HUES6 (cell line): ENCODE data around the gene MLXIP.
A peak's percentile ranks its signal among the peaks of the same experiment; 100 is the strongest.
"Not testable (repeated sequence)": the region's sequence is repeated elsewhere in the genome, so short reads cannot be mapped to it uniquely, and the experiment has no call there.

Experiments used
- H3K27ac ChIP-seq: 2 replicates; pipeline ENCODE4 v1.7.0; 2013; ENCODE audit warnings: low read depth, mild to moderate bottlenecking, low read length, inconsistent platforms
- H3K27me3 ChIP-seq: 2 replicates; pipeline ENCODE4 v1.6.1; 2013; ENCODE audit warnings: low read length; ENCODE audit not compliant: control insufficient read depth, insufficient read depth
- H3K36me3 ChIP-seq: 2 replicates; pipeline ENCODE4 v1.6.1; 2013; ENCODE audit warnings: low read length; ENCODE audit not compliant: control insufficient read depth, insufficient read depth
- H3K4me1 ChIP-seq: 2 replicates; pipeline ENCODE4 v1.6.1; 2013; ENCODE audit warnings: low read length; ENCODE audit not compliant: control insufficient read depth, insufficient read depth
- H3K4me3 ChIP-seq: 2 replicates; pipeline ENCODE4 v1.5.1; 2013; ENCODE audit warnings: low read depth, low read length
- H3K9ac ChIP-seq: one replicate; pipeline ENCODE4 v1.6.1; 2013; ENCODE audit warnings: mild to moderate bottlenecking, low read length
- H3K9me3 ChIP-seq: 2 replicates; pipeline ENCODE4 v1.6.1; 2013; ENCODE audit warnings: low read depth, low read length; ENCODE audit not compliant: control insufficient read depth, insufficient read depth

The MLXIP gene

DNA sequence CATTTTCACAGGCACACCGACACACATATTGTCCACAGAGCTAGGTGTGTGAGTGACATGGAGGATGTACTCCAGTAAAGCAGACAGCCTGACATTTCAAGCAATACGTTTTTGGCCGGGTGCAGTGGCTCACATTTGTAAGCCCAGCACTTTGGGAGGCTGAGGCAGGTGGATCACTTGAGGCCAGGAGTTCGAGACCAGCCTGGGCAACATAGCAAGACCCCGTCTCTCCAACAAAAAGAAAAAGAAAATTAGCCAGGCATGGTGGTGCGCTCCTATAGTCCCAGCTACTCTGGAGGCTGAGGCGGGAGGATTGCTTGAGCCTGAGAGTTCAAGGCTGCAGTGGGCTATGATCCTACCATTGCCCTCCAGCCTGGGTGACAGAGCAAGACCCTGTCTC, 22.1 kb upstream of the MLXIP start:
- H3K36me3 ChIP-seq = peaks cover 49% of the 10 kb centered on the region
- not testable (repeated sequence) for H3K4me3 ChIP-seq, H3K9me3 ChIP-seq, H3K4me1 ChIP-seq, H3K27ac ChIP-seq, H3K27me3 ChIP-seq, H3K9ac ChIP-seq

- peaks cover 49% of the 10 kb centered on the region for H3K36me3 ChIP-seq
- no peaks in the 10 kb centered on the region for H3K4me1 ChIP-seq
- H3K27me3 ChIP-seq = no peaks in the 10 kb centered on the region
- no peaks in the 10 kb centered on the region for H3K9me3 ChIP-seq
- no peak overlapping the region for H3K9ac ChIP-seq
- H3K27ac ChIP-seq = no peak overlapping the region
- H3K4me3 ChIP-seq = no peak overlapping the region
These were observed 21.4 kb upstream of the MLXIP start for GRCh38 chr12:122057007-122057735.

DNA sequence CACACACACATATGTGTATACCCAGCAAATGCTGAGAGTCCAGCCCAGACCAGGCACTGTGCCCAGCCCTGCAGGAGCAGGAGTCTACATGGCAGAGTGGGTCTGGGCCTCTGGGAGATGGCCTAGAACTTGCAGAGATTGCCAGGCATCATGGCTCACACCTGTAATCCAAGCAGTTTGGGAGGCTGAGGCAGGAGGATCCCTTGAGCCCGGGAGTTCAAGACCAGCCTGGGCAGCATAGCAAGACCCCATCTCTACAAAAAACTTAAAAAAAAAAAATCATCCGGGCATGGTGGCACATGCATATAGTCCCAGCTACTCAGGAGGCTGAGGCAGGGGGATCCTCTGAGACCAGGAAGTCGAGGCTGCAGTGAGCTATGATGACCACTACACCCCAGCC, 20.8 kb upstream of the MLXIP start:
- Histone ChIP-seq H3K27ac (no peak overlapping the region), H3K27me3 (no peaks in the 10 kb centered on the region), H3K9ac (no peak overlapping the region), H3K4me3 (no peak overlapping the region), H3K4me1 (peaks cover 4% of the 10 kb centered on the region), H3K36me3 (peaks cover 49% of the 10 kb centered on the region), H3K9me3 (no peaks in the 10 kb centered on the region)

- H3K27me3 ChIP-seq = no peaks in the 10 kb centered on the region
- no peak overlapping the region for H3K27ac ChIP-seq
- H3K4me1 ChIP-seq = peaks cover 13% of the 10 kb centered on the region
- H3K4me3 ChIP-seq = no peak overlapping the region
- no peaks in the 10 kb centered on the region for H3K9me3 ChIP-seq
- H3K36me3 ChIP-seq = peaks cover 49% of the 10 kb centered on the region
- H3K9ac ChIP-seq = no peak overlapping the region
These were observed 19.9 kb upstream of the MLXIP start for GRCh38 chr12:122058549-122059149.

DNA sequence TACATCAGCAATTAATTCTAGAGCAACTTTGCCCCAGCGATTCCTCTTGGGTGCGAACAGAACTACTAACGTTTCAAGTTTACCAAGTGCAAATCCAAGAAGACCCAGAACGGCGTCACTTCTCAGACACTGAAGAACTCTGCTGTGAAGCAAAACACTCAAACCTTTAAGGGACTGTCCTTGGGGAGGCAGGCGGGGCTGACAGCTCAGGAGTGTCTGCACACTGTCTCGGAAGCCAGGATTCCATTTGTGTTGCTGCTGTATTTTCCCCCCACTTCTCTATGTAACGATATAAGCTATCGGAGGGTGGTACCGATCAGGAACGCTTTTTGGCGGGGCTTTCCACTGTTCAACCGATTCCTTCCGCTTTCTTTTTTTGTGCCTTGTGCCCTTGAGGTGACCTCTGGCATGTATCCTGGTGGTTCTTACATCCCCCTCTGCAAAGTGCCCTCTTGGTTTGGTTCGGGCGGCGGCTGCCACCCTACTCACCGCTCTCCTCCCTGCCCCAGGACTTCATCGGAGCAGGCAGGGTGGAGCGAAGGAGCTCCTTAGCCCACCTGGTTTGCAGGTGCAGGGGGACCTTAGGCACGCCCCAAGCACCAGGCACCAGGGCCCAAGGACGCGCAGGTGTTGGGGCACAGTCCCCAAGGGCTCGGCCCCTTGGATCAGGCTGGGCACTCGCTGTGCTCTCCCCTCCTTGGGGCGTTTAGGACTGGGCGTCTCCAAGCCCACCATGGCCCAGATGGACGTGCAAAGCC, 19.2 kb upstream of the MLXIP start:
- Histone ChIP-seq H3K9ac (no peak overlapping the region), H3K36me3 (peaks cover 49% of the 10 kb centered on the region), H3K9me3 (no peaks in the 10 kb centered on the region), H3K27ac (no peak overlapping the region), H3K27me3 (no peaks in the 10 kb centered on the region), H3K4me3 (no peak overlapping the region), H3K4me1 (peaks cover 17% of the 10 kb centered on the region)

DNA sequence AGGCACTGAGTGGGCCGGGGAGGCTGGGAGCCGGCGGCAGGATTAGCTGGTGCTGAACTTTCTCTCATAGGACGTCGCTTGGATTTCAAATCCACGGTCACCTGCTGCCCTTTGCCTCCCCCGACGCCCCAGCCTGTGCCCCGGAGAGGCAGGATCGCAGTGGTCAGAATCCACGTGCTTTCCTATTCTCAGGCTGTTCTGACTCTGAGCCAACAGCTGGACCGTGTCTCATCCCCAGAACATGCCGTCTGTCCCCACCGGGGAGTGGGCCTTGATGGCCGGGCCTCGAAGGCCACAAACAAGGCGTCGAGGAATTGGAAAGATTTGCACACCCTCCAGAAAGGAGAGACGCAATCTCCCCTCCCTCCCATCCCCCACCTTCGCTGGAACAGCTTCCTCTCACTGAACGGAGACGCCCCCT, 18.5 kb upstream of the MLXIP start:
- Histone ChIP-seq H3K27me3 (no peaks in the 10 kb centered on the region), H3K9me3 (no peaks in the 10 kb centered on the region), H3K4me3 (no peak overlapping the region), H3K4me1 (peaks cover 24% of the 10 kb centered on the region), H3K27ac (no peak overlapping the region), H3K9ac (no peak overlapping the region), H3K36me3 (peaks cover 45% of the 10 kb centered on the region)

DNA sequence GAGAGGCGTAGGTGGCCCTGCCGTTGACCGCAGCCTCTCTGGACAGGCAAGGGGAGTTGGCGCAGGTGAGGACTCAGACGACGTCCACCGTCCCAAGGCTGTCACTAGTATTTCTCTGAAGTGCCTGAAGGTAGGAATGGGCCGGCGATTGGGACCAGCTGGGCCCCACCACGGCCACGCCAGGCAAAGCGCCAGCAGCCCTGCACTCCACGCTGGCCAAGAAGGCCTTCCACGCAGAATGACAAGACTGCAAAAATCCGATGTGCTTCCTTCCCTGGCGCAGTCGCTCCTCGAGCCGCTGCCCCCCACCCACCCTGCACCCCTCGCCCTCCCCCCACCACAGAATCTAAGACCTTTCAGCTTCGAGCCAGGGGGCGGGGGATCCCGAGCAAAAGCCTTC, 17.3 kb upstream of the MLXIP start:
- no peaks in the 10 kb centered on the region for H3K27me3 ChIP-seq
- H3K27ac ChIP-seq = no peak overlapping the region
- peaks cover 27% of the 10 kb centered on the region for H3K4me1 ChIP-seq
- no peaks in the 10 kb centered on the region for H3K9me3 ChIP-seq
- peaks cover 35% of the 10 kb centered on the region for H3K36me3 ChIP-seq
- H3K4me3 ChIP-seq = no peak overlapping the region
- no peak overlapping the region for H3K9ac ChIP-seq

DNA sequence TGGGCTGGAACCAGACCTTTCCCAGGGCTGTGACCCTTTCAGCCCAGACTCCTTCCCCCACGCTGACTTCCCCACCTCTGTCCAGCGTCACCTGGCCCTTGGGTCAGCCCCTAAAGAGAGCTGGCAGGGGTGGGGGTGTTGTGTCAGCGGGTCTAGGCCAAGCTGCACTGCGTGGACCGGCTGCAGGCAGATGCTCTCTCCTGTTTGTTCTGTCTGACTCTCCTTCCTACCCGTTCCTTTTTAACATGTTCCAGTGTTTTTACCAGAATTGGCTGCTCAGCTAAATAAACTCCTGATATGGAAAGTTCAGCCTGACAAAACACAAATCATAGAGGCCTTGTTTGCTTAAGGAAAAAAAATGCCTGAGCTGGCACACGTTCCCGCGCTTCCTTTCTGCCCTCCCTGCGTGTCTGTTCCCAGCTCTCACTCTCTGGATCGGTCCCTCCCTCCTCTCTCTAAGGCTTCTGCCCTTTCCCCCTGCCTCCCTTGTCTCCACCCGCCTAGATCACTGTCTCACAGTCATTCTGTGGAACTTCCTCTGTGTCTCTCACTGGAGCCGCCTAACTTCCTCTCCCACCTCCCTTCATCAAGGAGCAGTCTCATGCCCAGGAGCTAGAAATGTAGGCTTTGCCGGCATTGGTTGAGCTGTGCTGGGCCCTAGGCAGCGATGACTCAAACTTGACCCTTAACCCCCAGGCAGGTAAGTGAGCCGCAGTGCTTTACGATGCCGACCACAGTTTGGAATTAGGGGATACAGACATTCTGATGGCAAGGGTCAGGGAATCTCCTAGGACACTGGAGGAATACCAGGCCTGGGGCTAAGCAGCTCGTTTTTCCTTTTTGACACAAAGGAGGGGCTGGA, 15.5 kb upstream of the MLXIP start:
- H3K27ac ChIP-seq = peak overlapping the region; percentile 44; the same call in 1 of the 2 replicates
- no peaks in the 10 kb centered on the region for H3K9me3 ChIP-seq
- H3K4me3 ChIP-seq = peak overlapping the region; percentile 3; the same call in 1 of the 2 replicates
- peaks cover 24% of the 10 kb centered on the region for H3K36me3 ChIP-seq
- H3K4me1 ChIP-seq = peaks cover 27% of the 10 kb centered on the region
- H3K27me3 ChIP-seq = no peaks in the 10 kb centered on the region
- H3K9ac ChIP-seq = peak overlapping the region; percentile 40

DNA sequence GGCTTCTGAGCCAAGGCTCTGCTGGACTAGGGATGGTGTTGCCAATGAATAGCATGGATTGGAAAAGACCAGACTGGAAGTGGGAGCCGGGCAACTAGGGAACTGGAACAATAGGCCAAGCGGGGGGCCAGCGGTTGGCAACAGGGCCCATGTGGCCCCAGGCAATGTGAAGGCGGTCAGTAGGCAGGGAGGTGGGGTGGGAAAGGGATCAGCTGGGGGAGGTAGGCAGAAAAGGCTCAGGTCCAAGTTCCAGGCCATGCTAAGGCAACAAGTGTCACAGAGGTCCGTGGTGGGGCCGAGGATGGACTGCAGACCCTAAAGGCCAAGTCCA, 14.9 kb upstream of the MLXIP start:
- Histone ChIP-seq H3K9ac (peak overlapping the region; percentile 40), H3K9me3 (no peaks in the 10 kb centered on the region), H3K4me3 (peak overlapping the region; percentile 3; the same call in 1 of the 2 replicates), H3K36me3 (peaks cover 27% of the 10 kb centered on the region), H3K27me3 (no peaks in the 10 kb centered on the region), H3K27ac (peak overlapping the region; percentile 44; the same call in 1 of the 2 replicates), H3K4me1 (peaks cover 27% of the 10 kb centered on the region)

DNA sequence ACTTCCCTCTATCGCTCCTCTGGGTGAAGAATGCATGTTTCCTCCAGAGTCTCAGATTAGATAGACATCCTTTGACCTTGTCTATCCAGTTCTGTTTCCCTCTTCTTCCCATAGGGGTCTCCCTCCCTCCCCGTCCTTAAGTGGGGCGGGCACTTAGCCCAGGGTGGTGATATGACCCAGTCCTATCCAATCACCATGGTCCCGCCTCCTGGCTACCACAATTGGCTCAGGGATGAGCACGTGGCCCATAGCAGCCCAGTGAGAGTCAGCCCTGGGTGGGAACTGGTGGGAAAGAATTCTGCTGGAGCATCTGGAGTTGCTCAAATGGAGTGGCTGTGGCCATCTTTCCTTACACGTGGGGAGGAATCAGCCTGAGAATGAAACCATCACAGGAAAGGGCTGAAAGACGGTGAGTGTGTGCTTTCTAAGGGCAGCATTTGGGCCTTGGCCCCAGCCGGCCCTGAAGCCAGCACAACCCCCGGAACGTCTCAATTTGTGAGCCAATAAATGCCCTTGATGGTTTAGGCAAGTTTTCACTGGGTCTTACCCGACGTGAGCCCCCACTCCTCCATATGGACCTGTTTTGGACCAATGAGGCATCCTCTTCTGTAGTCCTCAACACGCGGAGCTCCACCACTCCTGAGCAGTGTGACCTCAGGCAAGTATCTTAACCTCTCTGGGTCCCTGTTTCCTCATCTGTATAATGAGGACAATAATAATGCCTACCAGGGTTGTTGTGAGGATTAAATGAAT, 14.4 kb upstream of the MLXIP start:
- no peaks in the 10 kb centered on the region for H3K27me3 ChIP-seq
- H3K36me3 ChIP-seq = peaks cover 21% of the 10 kb centered on the region
- H3K9ac ChIP-seq = peak overlapping the region; percentile 61
- H3K4me1 ChIP-seq = peaks cover 27% of the 10 kb centered on the region
- H3K4me3 ChIP-seq = peak overlapping the region; percentile 52
- H3K9me3 ChIP-seq = no peaks in the 10 kb centered on the region
- H3K27ac ChIP-seq = peak overlapping the region; percentile 43; the same call in 1 of the 2 replicates
